ENCODE results near the gene ARMH3.

GRCh38 chr10:101812606-101813005 is 243.4 kb downstream of the ARMH3 start:
- TF ChIP-seq CTCF (IDR thresholded peaks at IDR 0.05) (no peak), POLR2A (IDR thresholded peaks at IDR 0.05) (no peak)

Data from testis (tissue), 2 donors.